Measurements from ENCODE around the gene IDI2.

DNA sequence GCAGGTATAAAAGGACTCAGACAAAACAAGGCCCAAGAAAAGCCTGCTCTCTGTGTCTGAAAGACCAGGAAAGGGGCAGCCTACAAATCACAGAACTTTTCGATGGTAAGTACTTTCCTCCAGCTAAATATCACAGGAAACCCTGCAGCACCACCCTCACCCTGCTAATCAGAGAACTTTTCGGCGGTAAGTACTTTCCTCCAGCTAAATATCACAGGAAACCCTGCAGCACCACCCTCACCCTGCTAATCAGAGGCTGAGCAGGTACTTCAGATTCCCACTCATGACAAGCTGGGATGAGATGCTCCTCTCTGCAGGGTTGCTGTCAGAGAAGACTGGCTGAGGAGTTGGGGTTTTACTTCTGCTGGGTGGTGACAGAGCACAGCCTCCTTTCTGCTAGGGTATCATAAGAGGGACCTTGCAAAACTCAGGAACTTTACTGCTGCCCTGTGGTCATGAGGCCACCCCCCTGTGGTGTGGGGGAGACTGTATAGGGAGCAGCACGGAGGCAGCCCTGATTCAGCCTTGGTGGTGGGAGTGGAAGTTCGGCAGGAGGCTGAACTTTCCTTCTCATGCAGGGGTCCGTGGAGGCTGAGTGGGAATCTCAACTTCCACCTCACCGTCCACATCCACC lies 37.7 kb upstream of the IDI2 start:
- no peak for TF ChIP-seq POLR2A (IDR thresholded peaks at IDR 0.05)
- no peak for TF ChIP-seq CTCF (IDR thresholded peaks at IDR 0.05)

All from thyroid gland (tissue), 4 donors.